ENCODE results near the gene STK32B.

Gene STK32B

DNA sequence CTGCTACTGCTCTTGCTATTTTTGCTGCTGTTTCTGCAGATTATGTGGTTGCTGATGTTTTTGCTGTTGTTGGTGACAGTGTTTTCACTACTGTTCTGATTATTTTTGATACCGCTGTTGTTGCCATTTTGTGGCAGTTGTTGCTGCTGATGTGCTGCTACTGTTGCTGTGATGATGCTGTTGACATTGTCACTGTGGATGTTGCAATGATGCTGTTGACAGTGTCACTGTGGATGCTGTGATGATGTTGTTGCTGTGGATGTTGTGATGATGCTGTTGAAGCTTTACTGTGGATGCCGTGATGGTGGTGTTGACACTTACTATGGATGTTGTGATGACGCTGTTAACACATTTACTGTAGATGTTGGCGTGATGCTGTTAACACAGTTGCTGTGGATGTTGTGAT is 476.8 kb downstream of the STK32B start:
- no peak for DNase-seq (ENCODE audit: low read depth)

GRCh38 chr4:5532100-5532499 is 480.8 kb downstream of the STK32B start:
- DNase-seq (ENCODE audit: low read depth): no peak

GRCh38 chr4:5539584-5539983 is 488.3 kb downstream of the STK32B start:
- no peak for DNase-seq (ENCODE audit: low read depth)

GRCh38 chr4:5541169-5541568 is 489.9 kb downstream of the STK32B start:
- no peak for DNase-seq (ENCODE audit: low read depth)

DNA sequence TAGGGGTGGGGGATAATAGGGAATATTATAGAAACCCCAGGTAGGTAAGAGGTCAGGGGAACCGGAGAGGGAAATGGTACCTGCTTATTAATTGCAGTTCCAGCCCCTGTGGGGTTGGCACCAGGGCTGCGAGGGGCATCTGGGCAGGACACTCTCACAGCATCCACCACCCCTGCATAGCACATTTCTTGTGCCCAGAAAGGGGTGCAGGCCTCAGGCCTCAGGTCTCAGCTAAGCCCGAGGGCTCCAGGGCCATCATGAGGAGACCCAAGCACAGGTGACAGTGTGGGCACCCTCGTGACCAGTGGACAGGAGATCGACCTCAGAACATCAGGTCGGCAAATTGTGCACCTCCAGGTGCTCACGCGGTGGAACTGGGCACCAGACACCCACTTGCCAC is 492.4 kb downstream of the STK32B start:
- DNase-seq (ENCODE audit: low read depth): no peak

DNA sequence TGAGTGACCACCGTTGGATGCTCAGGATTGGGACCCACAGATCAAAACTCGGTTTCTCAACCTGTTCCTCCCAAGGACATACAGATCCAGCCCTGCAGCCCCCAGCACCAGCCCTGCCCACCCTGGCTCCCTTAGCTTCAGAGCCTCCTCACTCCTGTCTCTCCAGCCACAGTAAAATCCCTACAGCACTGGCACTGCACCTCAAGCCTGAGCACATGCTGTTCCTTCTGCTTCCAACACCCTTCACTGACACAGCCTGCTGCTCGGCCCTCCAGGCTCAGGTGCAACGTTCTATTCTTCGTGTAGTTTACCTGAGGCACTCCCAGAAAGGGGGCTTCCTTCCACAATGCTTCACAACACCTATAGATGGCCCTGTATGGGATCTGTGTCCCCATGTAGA is 493.5 kb downstream of the STK32B start:
- no peak for DNase-seq (ENCODE audit: low read depth)

DNA sequence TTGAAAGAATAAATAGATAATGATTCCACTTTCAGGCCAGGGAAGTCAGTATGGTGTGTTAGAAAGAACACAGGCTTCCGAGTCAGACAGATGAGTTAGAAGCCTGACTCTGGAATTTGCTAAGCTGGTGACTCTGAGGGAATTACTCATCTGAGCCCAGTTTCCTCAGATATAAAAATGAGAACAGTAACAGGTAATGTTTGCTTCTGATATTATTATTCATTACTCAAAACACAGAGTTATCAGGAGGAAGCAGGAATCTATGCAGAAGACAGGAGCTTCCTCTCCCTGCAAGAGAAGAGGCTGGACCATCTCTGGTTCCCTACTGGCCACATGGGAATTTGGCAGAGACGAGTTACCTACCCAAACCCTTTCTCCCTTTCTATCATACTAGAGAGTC is 494.0 kb downstream of the STK32B start:
- peak; percentile 6 for DNase-seq (ENCODE audit: low read depth)

DNA sequence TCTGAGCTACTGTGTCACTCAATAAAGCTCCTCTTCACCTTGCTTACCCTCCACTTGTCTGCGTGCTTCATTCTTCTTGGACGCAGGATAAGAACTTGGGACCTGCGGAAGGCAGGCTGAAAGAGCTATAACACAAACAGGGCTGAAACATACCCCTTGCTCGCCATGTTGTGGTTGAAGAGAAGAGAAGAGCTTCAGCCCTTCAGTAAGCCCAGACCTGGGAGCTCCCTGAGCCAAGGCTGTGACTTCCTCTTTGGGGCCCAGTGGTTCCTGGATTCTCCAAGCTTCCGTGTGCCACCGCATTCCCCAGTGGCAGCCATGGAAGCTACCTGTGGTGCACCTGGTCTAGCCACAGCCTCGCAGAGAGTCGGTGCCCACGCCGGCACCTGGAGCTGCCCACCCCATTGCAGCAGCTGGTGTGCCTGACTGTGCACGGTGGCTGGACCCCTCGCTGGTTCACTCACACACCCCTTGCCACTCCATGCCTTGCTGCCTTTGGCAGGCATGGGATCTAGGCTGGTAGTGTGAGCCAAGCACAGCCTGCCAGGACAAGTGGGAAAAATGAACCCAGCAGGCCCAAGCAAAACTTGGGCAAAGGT is 496.5 kb downstream of the STK32B start:
- DNase-seq (ENCODE audit: low read depth): no peak

Data from amniotic epithelial cell (primary cell).